ENCODE results near the gene TGDS.

TGDS gene

GRCh38 chr13:94599877-94600276 is 3.9 kb upstream of the TGDS start:
- DNase-seq = no peak

DNA sequence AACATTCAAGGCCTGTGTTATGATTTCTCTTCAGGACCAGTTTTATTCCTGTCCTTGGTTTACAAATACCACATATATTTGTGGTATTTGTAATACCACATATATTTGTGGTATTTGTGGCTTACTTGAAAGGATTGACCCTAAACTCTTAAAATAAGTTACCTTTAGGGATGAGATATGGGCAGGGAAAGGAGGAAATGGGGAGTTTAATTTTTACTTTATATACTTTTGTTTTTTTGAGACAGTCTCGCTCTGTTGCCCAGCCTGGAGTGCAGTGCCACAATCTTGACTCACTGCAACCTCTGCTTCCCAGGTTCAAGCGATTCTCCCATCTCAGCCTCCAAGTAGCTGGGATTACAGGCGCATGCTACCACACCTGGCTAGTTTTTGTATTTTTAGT is 2.3 kb upstream of the TGDS start:
- no peak for DNase-seq

DNA sequence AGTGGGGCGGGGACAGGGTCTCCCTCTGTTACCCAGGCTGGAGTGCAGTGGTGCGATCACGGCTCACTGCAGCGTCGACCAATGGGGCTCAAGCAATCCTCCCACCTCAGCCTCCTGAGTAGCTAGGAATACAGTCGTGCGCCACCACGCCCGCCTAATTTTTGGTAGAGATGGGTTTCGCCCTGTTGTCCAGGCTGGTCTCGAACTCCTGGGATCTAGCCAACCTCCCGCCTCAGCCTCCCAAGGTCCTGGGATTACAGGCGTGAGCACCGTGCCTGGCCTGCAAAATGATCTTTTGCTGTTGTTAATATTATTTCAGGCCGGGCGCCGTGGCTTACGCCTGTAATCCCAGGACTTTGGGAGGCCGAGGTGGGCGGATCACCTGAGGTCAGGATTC is 621 bp upstream of the TGDS start:
- DNase-seq = peak in 1 of 2 donors; percentile 5

- peak in 1 of 2 donors; percentile 36 for DNase-seq
These were observed 677 bp downstream of the TGDS start for GRCh38 chr13:94595001-94595949.

GRCh38 chr13:94590744-94591143 is 5.2 kb downstream of the TGDS start:
- no peak for DNase-seq

DNA sequence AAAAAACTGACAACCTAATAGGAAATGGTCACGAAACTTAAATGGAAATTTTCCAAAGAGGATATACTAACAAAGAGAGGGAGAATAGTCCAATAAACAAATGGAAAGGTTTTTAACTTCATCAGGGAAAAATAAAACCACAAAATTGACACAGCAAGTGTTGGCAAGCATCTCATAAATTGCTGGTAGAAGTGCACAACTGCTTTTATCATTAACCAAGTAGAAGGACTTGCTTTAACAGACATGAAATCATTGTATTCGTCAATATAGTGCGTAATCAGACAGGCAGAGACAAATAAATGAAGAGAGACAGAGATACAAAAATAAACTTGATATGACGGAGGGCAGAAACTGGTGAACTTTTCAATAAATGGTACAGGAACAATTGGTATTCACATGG is 7.4 kb downstream of the TGDS start:
- no peak for DNase-seq

GRCh38 chr13:94586371-94586770 is 9.6 kb downstream of the TGDS start:
- no peak for DNase-seq

- no peak for DNase-seq
These were observed 10.3 kb downstream of the TGDS start for GRCh38 chr13:94585543-94586101.

DNA sequence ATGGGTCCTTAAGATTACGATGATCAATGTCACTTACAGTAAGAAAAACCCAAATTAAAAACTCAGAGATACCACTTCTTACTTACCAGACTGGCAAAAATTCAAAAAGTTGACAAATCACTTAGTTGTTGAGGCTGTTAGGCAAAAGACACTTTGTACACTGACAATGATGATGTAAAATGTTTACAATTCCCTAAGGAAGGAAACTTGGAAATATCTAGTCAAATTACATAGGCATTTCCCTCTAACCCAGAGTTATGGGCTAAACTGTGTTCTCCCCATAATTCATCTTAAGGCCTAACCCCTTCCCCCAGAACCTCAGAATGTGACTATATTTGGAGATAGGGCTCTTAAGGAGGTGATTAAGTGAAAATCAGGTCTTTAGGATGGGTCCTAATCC is 12.0 kb downstream of the TGDS start:
- no peak for DNase-seq

- DNase-seq = no peak
These were observed 16.9 kb downstream of the TGDS start for GRCh38 chr13:94579063-94579462.

DNA sequence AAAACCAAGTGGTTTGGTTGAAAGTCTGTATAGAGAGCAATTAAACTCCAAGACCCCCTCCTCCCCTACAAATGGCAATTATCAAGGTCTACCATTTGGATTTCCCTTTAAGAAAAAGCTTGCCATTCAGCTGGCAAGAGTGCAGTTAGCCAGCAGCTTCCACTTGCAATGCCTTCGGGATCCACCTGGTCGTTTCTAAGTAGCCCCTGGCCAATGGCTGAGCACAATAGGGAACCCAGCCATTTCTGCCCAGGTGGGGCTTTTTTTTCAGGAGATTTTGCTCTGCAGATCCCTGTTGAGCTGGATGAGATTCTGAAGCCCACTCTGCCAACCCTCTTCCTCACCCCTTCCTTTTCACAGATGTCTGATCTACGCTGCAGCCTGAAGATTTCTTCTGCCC is 26.3 kb downstream of the TGDS start:
- DNase-seq = no peak

DNA sequence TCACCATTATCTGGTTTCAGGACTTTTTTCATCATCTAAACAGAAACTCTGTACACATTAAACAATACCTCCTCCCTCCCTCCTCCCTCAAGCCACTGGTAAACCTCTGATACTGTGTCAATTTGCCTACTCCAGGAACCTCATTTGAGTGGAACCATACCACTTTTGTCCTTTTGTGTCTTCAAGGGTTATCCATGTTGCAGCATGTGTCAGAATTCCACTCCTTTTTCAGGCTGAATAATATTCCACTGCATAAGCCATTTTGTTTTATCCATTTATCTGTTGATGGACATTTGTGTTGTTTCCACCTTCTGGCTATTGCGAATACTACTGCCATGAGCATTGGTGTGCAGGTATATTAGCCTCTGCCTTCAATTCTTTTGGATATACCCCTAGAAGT is 27.5 kb downstream of the TGDS start:
- no peak for DNase-seq

- DNase-seq = no peak
These were observed 28.4 kb downstream of the TGDS start for GRCh38 chr13:94567581-94567980.

DNA sequence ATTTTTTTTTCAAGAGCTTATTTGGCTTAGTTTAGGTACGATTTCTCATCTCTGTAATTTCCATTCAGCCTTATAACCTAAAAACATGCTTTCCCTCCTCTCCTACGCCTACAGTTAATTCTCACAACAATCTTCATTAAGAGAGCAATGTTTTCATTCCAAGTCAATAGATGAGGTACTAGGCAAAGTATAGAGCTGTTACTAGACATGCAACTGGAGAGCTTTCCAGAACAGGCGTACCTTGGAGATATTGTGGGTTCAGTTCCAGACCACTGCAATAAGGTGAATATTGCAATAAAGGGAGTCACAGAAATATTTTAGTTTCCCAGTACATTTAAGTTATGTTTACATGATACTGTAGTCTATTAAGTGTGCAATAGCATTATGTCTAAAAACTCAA is 34.8 kb downstream of the TGDS start:
- no peak for DNase-seq

DNA sequence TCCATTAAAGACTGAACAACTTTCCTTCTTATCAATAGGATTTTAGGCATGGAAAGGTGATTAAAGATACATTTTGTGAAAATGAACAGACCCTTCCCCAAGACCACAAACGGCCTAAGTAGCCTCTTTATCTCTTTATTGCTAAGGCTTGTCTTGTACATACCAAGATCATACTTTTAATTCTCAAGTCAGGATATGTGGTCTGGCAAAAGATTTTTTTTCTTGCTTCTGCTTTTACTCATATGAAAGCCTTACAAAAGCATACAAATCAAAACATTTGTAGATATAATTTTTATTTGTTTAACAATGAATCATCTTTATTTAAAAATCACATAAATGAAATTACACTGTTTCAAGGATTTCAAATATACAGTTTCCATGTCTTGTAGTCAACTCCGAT is 35.8 kb downstream of the TGDS start:
- DNase-seq = no peak

DNA sequence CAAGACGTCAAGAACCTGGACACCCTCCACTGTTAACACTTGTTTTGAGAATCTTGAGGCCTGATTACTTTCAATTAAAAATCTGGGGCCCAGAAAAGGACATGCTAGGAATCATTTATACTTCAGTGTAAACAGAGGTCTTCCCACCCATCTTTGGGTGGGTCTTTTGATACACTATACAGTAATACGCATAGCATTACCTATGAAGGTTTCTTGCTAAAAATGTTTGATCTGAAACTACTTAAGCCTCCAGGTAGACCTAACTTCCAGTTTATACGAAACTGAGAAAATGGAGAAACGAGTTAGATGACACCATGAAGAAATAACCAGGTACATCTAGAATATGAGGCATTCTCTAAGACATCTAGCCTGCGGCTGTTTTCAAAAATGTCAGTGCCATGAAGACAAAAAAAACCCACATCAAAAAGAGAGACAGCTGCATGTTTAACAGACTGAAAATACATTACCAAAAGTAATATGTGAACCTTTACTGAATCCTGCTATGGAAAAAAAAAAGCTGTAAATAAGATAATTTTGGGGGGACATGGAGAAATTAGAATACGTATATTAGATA is 36.6 kb downstream of the TGDS start:
- no peak for DNase-seq

DNA sequence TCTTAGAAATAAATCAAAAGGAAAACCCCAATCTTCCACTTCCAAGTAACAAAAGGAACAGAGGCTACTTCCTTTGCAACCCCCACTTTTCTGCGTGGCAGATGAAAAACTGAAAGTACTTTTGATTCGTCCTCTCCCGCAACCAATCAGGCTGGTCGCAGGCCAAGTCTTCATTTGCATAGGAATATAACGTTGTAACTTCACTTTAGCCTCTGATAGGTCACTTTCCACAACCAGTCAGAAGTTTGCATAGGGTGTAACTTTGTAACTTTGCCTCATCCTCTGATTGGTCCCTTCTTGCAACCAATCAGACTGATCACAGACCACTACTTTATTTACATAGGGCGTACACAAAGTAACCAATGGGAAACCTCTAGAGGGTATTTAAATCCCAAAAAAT is 37.2 kb downstream of the TGDS start:
- DNase-seq = peak; percentile 22 to 45

- DNase-seq = no peak
These were observed 38.2 kb downstream of the TGDS start for GRCh38 chr13:94557684-94558235.

- no peak for DNase-seq
These were observed 39.3 kb downstream of the TGDS start for GRCh38 chr13:94556621-94557020.

DNA sequence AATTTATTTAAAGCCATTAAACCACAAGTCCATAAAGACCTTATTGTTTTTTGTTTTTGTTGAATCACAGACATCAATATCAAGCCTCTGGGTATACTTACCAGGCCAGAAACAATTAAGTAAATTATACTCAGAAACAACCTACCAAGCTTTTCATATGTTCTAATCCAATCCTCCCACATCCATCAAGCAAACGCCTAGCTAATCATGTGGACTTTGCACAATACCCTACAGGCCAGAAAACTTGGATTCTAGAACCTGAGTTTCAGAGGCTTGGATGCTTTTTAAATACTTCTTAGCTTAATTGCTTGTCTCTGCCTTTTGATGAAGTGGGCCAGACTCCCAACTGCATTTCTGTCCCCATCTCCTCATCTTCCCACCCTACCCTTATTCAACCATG is 39.9 kb downstream of the TGDS start:
- no peak for DNase-seq

DNA sequence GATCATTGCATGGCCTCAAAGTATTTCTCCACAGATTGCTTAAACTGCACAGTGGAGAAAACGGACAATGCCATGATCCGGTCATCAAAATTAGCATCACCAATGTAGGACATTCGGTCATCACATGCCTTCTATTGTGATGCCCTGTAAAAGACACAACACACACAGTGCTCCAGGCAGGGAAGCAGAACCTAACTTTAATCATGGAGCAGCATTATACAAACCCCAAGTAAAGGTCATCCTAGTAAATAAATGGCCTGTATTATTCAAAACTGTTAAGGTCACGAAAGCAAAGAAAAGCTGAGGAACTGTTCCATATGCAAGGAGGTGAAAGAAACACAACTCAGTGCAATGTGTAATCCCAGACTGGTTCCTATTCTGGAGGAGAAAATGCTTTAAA is 42.2 kb downstream of the TGDS start:
- DNase-seq = no peak

- no peak for DNase-seq
These were observed 43.9 kb downstream of the TGDS start for GRCh38 chr13:94552095-94552494.

GRCh38 chr13:94550062-94550738 is 45.8 kb downstream of the TGDS start:
- DNase-seq = no peak

Measured in CD4-positive, alpha-beta T cell treated with Interferon alpha-2 for 1 hour (primary cell).